ENCODE data around the gene UBXN1.

The UBXN1 gene, protein sequence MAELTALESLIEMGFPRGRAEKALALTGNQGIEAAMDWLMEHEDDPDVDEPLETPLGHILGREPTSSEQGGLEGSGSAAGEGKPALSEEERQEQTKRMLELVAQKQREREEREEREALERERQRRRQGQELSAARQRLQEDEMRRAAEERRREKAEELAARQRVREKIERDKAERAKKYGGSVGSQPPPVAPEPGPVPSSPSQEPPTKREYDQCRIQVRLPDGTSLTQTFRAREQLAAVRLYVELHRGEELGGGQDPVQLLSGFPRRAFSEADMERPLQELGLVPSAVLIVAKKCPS

DNA sequence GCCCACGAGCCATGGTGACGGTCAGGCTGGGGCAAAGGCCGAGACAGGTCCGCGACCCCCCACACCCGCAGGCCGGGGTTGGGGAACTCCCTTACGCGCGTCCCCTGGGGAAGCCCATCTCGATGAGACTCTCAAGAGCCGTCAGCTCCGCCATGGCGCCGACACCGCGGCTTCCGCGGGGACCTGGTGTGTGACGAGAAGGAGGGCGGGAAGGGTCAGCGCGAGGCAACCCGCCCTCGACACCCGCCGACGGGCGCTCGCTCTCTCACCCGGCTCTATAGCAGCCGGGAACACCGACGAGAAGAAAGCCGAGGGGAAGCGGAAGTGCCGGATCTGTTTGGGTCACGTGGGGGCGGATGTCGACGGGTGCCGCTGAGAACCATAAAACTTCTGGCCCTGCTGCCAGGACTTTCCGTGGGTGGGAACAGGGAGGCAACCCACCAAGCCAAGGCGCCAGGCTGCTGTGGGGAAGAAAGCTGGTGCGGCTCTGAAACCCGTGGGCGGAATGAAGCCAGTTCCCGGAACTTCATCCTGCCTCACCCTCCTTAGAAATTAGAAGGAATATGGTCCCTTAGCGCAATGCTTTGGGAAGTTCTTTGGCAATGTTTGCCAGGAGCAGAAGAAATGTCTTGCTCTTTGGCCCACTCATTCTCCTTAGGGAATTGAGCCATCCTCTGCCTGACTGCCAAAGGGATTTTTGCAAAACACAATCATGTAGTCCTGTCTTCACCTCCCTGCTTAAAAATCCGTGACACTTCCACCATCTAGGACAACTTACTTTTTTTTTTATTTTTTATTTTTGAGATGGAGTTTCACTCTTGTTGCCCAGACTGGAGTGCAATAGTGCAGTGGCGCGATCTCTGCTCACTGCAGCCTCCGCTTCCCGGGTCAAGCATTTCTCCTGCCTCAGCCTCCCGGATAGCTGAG lies at the start of gene UBXN1:
Gene UBXN1, minus strand, starts transcription at position 304 of the 927 bp plus-strand sequence. Its CDS starts 150 bp downstream, at position 154.
- Histone ChIP-seq H3K9me3 (ENCODE audit: severe bottlenecking) (no peaks in the 10 kb centered on the region), H3K27ac (ENCODE audit: poor library complexity, severe bottlenecking) (peak within 1 kb of the TSS; percentile 34), H3K36me3 (ENCODE audit: low read depth) (peaks cover 34% of the 10 kb centered on the region), H3K4me3 (ENCODE audit: severe bottlenecking) (peak within 1 kb of the TSS; percentile 84), H3K27me3 (ENCODE audit: insufficient read depth, poor library complexity, severe bottlenecking) (no peaks in the 10 kb centered on the region), H3K4me1 (ENCODE audit: insufficient read depth, poor library complexity, severe bottlenecking) (peaks cover 9% of the 10 kb centered on the region)
- ATAC-seq (ENCODE audit: low read depth) (peak; percentile 77), DNase-seq (ENCODE audit: low spot score) (peak; percentile 88)
- TF ChIP-seq, protein P1, sequence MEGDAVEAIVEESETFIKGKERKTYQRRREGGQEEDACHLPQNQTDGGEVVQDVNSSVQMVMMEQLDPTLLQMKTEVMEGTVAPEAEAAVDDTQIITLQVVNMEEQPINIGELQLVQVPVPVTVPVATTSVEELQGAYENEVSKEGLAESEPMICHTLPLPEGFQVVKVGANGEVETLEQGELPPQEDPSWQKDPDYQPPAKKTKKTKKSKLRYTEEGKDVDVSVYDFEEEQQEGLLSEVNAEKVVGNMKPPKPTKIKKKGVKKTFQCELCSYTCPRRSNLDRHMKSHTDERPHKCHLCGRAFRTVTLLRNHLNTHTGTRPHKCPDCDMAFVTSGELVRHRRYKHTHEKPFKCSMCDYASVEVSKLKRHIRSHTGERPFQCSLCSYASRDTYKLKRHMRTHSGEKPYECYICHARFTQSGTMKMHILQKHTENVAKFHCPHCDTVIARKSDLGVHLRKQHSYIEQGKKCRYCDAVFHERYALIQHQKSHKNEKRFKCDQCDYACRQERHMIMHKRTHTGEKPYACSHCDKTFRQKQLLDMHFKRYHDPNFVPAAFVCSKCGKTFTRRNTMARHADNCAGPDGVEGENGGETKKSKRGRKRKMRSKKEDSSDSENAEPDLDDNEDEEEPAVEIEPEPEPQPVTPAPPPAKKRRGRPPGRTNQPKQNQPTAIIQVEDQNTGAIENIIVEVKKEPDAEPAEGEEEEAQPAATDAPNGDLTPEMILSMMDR (IDR thresholded peaks at IDR 0.05; ENCODE audit: poor library complexity, severe bottlenecking), result no peak

DNA sequence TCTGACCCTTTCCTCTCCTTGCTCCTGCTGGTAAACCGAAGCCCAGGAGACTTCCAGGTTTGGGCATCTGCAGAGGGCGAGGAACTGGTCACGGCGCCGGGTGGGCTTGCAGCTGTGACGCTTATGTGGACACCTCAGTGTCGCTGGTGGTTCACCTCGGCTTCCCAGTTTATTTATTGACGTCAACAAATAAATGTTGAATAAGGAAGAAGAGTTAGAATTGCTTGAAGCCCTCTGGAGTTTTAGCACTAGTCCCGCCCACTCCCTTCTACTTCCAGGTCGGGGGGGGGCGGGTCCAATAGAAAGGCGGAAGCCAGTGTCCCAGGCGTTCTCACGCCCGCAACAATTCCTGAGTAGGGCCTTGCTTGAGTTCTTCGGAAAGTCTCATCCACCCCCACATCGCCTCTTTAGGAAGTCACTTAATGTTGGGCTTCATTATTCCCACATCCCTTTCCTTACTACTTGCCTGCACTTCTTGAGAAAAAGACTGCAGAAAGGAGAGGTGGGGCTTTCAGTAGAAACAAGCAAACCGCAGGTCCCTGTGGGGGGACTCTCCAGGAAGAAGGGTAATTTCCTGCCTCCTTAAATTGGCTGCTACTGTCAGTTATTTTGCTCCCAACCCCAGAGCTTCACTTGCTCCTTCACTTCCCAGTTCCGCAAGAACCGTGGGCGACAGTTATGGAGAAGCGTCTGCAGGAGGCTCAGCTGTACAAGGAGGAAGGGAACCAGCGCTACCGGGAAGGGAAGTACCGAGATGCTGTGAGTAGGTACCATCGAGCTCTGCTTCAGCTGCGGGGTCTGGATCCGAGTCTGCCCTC lies 49.5 kb upstream of the UBXN1 start, which contains the start of gene TTC9C:
Gene TTC9C, plus strand, starts transcription at position 316 of the 818 bp plus-strand sequence. Its CDS starts 363 bp downstream, at position 679.
- Histone ChIP-seq H3K27ac (ENCODE audit: poor library complexity, severe bottlenecking) (peak within 1 kb of the TSS; percentile 89), H3K36me3 (ENCODE audit: low read depth) (peaks cover 58% of the 10 kb centered on the region), H3K4me3 (ENCODE audit: severe bottlenecking) (peak within 1 kb of the TSS; percentile 67), H3K9me3 (ENCODE audit: severe bottlenecking) (no peaks in the 10 kb centered on the region), H3K27me3 (ENCODE audit: insufficient read depth, poor library complexity, severe bottlenecking) (no peaks in the 10 kb centered on the region), H3K4me1 (ENCODE audit: insufficient read depth, poor library complexity, severe bottlenecking) (peaks cover 10% of the 10 kb centered on the region)
- DNase-seq (ENCODE audit: low spot score) (peak; percentile 93), ATAC-seq (ENCODE audit: low read depth) (peak; percentile 62)
- TF ChIP-seq, protein P1 (IDR thresholded peaks at IDR 0.05; ENCODE audit: poor library complexity, severe bottlenecking), result no peak

DNA sequence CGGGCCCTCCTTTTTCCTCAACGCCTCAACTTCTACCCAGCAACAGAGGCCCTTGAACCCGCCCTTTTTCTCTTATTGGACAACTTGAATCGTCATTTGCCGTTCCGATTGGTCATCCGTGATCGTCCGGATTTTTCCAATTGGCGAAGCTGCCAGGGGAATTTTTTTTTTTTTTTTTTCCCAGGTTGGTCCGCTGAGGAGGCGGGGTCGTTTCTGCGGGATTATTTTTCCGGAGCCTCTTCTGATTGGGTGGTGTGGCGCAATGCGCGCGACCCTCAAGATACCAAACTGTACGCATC lies 48.9 kb upstream of the UBXN1 start:
- DNase-seq (ENCODE audit: low spot score) (peak; percentile 87), ATAC-seq (ENCODE audit: low read depth) (peak; percentile 63)
- peaks cover 58% of the 10 kb centered on the region for H3K36me3 ChIP-seq (ENCODE audit: low read depth)
- peak overlapping the region; percentile 67 for H3K4me3 ChIP-seq (ENCODE audit: severe bottlenecking)
- peaks cover 10% of the 10 kb centered on the region for H3K4me1 ChIP-seq (ENCODE audit: insufficient read depth, poor library complexity, severe bottlenecking)
- H3K9me3 ChIP-seq (ENCODE audit: severe bottlenecking), result no peaks in the 10 kb centered on the region
- TF ChIP-seq, protein P1 (IDR thresholded peaks at IDR 0.05; ENCODE audit: poor library complexity, severe bottlenecking), result no peak
- H3K27me3 ChIP-seq (ENCODE audit: insufficient read depth, poor library complexity, severe bottlenecking), result no peaks in the 10 kb centered on the region
- H3K27ac ChIP-seq (ENCODE audit: poor library complexity, severe bottlenecking), result peak overlapping the region; percentile 89

DNA sequence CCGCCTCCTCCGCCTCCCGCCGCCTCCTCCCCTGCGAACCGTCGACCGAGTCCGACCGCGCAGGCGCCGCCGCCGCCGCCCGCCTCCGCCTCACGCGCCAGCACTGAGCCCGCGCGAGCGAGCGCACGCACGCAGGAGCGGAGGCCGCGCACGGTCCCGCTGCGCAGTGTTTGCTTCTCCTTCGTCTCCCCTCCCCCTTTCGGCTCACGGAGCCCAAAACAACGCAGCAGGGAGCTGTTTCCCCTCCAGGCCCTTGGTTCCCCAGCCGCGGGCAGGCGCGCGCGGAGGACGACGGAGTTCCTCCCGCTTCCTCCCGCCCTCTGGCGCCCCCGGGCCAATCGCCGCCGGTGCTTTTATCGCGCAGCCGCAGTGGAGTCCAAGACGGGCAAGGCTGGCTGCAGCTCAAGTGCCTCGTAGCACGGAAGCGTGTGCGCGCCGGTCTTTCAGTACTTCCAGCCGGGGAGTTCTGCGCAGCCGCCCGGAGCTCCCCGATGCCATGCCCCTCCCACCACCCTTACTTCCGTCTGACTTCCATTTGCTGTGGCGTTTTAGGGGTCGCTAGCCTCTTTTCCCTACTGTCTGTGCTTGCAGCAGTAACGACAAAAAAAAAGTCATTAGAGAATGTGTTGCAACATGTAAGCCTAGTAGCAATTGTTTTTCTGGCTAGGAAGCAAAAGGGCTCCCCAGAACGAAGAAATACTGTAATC lies 48.4 kb upstream of the UBXN1 start, which contains the start of gene HNRNPUL2:
Gene HNRNPUL2, minus strand, starts transcription at position 293 of the 707 bp plus-strand sequence. CDS start 301 bp downstream, outside the sequence.
- H3K4me1 ChIP-seq (ENCODE audit: insufficient read depth, poor library complexity, severe bottlenecking), result peaks cover 10% of the 10 kb centered on the region
- peak within 1 kb of the TSS; percentile 89 for H3K27ac ChIP-seq (ENCODE audit: poor library complexity, severe bottlenecking)
- H3K4me3 ChIP-seq (ENCODE audit: severe bottlenecking), result peak within 1 kb of the TSS; percentile 67
- ATAC-seq (ENCODE audit: low read depth) (peak; percentile 76), DNase-seq (ENCODE audit: low spot score) (peak; percentile 98)
- H3K27me3 ChIP-seq (ENCODE audit: insufficient read depth, poor library complexity, severe bottlenecking), result no peaks in the 10 kb centered on the region
- peaks cover 58% of the 10 kb centered on the region for H3K36me3 ChIP-seq (ENCODE audit: low read depth)
- TF ChIP-seq, protein P1 (IDR thresholded peaks at IDR 0.05; ENCODE audit: poor library complexity, severe bottlenecking), result no peak
- H3K9me3 ChIP-seq (ENCODE audit: severe bottlenecking), result no peaks in the 10 kb centered on the region

Measured in RWPE2 (cell line).